ENCODE measurements around the gene CMTR2. TPM values are rescaled to one million over a fixed set of nuclear protein-coding genes. Genes with fewer than 3 reads are reported as not detected.
A peak's percentile ranks its signal among the peaks of the same experiment; 100 is the strongest.
"Not testable (repeated sequence)": the region's sequence is repeated elsewhere in the genome, so short reads cannot be mapped to it uniquely, and the experiment has no call there.

Gene CMTR2, protein sequence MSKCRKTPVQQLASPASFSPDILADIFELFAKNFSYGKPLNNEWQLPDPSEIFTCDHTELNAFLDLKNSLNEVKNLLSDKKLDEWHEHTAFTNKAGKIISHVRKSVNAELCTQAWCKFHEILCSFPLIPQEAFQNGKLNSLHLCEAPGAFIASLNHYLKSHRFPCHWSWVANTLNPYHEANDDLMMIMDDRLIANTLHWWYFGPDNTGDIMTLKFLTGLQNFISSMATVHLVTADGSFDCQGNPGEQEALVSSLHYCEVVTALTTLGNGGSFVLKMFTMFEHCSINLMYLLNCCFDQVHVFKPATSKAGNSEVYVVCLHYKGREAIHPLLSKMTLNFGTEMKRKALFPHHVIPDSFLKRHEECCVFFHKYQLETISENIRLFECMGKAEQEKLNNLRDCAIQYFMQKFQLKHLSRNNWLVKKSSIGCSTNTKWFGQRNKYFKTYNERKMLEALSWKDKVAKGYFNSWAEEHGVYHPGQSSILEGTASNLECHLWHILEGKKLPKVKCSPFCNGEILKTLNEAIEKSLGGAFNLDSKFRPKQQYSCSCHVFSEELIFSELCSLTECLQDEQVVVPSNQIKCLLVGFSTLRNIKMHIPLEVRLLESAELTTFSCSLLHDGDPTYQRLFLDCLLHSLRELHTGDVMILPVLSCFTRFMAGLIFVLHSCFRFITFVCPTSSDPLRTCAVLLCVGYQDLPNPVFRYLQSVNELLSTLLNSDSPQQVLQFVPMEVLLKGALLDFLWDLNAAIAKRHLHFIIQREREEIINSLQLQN
- total RNA-seq: 13.6 and 17.5 TPM in 2 replicates

DNA sequence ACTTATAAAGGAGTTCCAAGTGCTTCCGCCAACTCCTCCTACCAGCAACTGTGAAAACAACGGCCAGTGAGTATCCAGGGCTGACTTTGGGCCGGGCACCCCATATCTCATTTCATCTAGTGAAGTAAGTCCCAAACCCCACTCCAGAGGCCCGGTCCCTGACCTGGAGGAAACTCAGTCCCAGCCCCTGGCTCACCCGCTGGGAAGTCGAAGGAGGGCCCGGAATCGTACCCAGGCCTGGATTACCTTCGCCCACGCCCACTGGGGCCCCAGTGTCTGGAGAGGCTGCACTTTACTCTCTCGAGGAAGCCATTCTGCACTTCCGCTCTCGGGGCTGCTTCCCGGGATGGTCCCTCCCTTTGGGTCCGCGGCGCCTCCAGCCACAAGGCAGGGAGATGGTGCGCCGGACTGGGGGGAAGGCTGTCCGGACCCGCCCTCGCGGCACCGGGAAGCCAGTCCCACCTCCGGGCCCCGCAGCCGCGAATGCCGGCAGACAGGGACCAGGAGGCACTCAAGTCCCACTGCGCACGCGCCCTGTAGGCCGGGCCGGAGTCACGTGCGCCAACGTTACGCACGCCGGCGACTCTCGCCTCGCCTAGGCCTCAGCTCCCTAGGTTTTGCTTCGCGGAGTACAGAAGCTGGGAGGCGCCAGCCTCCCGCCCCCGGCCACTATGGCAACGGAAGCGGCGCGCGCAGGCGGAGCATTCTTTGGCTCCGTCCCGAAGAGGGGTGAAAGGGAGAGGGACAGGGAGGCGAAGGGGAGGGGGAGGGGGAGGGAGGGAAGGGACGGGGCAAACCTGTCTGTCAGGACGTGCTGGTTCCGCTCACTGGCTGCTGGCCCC, at the start of gene CMTR2:
TSS of gene CMTR2 (minus strand) at position 513 of the 842 bp plus-strand sequence. CDS start 3,482 bp downstream, outside the sequence.
- DNase-seq (ENCODE audit: extremely low read depth, low read depth, low spot score): peak; percentile 56

DNA sequence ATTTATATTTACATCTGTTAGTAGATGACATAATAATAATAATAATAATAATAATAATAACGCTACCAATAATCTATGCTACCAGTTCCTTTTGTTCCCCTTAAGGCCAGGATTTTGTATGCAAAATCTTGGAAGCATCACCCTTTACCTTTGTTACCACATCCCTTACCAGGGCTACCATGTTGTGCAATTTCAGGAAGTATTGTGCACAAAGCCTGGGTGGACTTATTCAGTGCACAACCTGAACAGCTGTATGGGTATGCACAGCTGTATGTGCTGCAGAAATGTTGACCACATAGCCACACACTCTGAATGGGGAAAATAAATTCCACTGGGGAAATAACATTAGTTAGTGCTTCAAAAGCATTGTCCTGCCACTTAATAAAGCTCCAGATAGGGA, 49.4 kb upstream of the CMTR2 start:
- no peak for DNase-seq (ENCODE audit: extremely low read depth, low read depth, low spot score)

DNA sequence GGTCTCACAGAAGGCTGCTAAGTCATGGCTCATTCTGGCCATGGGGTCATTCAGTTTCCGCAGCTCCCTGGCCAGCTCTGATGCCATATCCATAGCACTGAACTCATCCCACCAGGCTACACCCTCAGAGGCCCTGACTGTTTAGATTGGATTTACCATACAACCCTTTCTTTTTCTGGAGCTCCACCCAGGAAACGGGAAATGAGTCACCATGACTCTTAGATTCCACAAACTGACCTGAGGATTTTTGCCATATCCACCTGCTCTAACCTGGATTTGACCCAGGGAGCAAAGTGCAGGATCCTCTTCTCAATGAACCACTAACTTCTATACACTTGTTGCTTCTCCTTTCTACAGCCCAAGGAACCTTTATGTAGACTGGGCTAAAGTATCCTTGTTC, 49.0 kb upstream of the CMTR2 start:
- no peak for DNase-seq (ENCODE audit: extremely low read depth, low read depth, low spot score)

- no peak for DNase-seq (ENCODE audit: extremely low read depth, low read depth, low spot score)
Observed at GRCh38 chr16:71337631-71338030, 48.4 kb upstream of the CMTR2 start.

- no peak for DNase-seq (ENCODE audit: extremely low read depth, low read depth, low spot score)
Observed at GRCh38 chr16:71328151-71328550, 38.9 kb upstream of the CMTR2 start.

DNA sequence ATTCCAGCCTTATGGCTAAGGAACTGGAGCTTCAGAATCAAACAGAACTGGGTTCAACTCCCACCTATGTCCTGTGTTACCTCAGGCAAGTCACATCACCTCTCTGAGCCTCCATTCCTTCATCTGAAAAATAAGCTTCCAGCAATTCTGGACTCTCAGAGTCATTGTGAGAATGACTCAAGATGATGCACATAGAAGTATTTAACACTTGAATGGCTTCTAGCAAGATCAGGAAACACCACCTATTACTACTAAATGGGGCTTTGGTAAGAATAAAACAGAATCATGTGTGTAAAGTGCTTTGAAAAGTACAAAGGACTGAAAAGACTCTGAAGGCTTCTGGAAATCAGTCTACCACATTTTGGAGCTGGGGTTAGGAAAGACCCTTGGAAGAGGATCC, 38.5 kb upstream of the CMTR2 start:
- no peak for DNase-seq (ENCODE audit: extremely low read depth, low read depth, low spot score)

DNA sequence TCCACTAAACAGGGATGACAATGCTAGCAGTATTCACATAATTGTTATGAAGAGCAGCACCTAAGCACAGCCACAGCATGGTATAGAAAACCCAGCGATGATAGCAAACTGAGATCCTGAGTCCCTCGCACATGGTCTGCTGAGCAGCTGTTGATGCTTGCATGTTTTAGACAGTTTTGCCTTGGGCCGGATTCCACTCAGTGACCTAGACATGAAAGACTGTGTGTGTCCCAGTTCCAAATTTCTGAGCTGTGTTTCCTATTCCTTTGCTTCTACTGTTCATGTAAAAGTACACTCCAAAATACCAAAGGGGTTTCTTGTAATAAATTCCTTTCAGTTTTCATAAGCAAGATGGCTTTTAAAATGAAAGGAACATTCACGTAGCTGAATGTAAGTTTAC, 30.8 kb upstream of the CMTR2 start:
- DNase-seq (ENCODE audit: extremely low read depth, low read depth, low spot score): no peak

DNA sequence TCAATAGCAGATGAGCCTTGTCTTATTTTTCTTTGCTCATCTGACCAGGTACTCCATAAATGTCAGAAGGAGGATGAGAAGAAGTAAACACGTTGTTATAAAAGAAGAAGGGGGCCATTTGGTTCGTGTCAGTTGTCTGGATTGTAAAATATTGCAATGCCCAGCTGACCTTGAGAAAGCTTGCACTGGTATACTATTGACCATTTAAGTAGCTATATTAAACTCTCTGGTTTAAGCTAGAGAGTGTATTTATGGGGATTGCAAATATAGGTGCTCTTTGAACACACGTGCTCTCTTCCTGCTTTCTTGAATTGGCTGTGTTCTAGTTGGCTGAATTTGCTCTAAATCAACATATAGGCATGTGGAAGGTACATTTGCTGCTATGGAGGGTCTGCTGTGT, 26.1 kb upstream of the CMTR2 start:
- DNase-seq (ENCODE audit: extremely low read depth, low read depth, low spot score): no peak

DNA sequence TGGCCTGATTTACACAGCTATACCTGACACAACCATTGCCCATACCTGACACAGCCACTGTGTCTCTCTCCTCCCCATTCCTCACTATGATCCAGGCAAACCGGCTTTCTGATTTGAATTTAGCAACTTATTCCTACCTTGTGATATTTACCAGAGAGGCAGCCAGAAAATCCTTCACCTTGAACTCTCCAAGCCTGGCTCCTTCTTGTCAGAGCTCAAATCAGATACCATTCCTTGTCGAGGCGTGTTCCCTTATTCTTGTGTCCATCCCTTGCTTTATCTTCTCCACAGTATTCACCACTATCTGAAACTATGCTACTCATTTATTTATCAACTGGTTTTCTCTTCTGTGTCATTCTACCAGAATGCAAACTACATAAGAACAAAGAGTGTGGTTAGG, 24.4 kb upstream of the CMTR2 start:
- not testable (repeated sequence) for DNase-seq (ENCODE audit: extremely low read depth, low read depth, low spot score)

DNA sequence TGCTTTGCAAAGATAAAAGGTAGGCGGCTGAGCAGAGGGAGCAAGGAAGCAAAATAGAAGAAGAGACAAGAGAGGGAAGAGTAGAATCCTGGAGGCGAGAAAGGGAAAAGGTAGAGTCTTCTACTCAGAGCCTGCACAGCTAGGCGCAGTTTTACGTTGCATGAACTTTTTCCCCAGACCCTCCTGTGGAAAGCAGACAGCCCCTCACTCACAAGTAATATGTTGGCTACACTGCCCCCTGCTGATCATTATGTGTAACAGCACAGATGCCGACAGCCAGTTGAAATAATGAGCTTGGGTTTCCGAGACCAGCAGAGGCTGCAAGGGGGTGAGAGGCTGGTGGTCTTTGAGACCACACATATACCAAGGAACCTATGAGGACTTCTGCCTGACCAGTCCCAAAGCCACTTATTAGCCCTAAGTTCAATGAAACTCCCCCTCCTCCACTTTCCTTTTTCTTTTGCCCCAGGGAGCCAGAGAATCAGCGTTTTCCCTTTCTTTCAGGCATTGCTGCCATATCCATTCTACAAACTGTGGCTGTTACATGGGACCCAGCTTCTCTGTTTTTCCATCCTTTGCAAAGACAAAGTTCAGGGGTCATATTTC, 22.5 kb upstream of the CMTR2 start:
- no peak for DNase-seq (ENCODE audit: extremely low read depth, low read depth, low spot score)

DNA sequence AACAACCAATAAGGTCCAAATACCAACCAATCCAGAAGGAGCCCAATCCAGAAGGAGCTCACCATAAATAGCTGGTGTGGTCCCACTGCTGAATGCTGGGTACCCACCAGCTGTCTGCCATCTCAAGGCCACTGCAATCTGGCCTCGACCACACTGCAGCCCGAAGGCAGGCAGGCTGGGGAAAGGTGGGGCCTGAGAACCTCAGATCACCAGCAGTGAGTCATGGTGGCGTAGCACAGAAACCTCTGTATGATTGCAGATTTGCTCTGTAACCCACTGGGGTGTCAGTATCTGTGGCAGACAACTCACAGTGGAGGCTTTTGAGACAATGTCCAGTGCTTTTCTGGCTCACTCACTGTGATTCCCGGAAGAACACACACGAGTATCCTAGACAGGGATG, 14.7 kb upstream of the CMTR2 start:
- no peak for DNase-seq (ENCODE audit: extremely low read depth, low read depth, low spot score)

DNA sequence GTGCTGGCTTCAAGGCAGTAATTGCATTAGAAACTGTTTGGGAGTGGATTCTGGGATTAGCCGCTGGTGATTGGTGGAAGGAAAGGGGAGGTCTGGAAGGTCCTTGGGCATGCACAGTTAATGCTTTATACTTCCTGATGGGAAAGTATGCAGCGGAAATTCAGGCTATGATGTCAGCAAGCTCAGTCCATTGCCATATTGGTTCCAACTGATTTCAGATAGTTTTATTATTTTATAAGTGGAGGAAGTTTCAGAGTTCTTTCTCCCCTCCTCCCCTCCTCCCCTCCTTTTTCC, 8.1 kb upstream of the CMTR2 start:
- DNase-seq (ENCODE audit: extremely low read depth, low read depth, low spot score): no peak

DNA sequence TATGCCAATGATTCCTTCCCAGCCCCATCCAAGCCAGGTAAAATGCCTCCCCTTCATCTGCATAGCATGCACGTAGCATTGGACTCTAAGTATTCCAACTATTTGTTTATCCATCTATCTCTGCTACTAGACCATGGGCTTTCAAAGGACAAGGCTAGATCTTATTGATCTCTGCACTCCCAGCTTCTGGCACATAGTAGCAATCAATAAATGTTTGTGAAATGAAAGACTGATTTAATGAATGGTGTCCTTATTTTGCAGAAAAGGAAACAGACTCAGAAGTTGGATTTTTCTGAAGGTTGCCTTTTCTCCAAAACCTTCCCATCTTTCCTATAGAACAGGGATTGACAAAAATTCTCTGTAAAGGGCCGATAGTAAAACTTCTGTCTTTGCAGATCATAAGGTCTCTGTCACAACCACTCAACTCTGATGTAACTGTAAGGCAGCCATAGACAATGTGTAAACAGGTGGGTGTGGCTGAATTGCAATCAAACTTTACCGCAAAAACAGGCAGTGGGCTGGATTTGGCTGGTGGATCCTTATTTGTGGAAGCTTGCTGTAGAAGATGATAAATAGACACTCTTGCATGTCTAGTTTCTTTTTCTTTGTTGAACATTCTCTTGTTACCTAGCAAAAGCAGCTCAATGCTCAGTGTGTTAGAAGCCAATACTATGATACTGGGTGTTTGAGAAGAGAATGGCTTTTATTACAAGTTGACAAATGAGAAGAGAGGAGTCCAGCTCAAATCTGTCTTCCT, 7.6 kb upstream of the CMTR2 start:
- DNase-seq (ENCODE audit: extremely low read depth, low read depth, low spot score): no peak

DNA sequence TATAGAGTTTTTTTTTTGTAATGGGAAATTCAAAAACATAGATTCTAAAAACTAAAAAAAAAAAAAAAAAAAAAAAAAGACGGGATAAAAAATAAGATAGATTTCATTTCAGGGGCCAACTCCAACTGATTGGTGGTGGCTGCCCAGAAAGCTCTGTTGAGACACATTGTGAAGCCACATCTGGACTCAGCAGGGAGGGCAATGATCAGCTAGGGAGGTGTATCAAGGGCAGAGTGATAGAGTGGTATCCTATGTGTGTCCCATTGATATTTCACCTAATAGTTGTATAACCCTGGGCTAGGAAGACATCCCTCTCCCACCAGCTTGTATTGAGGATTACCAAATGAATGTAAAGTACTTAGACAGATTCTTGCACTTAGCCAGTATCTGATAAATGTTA, 6.7 kb upstream of the CMTR2 start:
- no peak for DNase-seq (ENCODE audit: extremely low read depth, low read depth, low spot score)

DNA sequence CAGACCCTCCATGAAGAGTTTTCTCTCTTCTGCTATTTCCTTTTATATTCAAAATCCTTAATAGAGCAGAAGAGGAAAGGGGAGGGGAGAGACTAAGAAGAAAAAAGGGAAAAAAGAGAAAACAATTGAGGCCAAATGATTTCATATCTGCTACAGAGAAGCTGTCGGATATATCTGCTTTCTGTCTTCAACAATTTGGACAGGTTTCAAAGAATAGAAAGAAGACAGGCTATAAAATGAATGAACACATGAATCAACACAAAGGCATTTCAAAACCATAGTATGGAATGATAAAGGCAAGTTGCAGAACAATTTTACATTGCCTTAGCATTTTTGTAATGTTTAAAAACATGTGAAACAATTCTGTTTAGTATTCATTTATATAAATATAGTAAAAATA, 4.7 kb upstream of the CMTR2 start:
- DNase-seq (ENCODE audit: extremely low read depth, low read depth, low spot score): no peak

- DNase-seq (ENCODE audit: extremely low read depth, low read depth, low spot score): not testable (repeated sequence)
Observed at GRCh38 chr16:71292095-71292494, 2.9 kb upstream of the CMTR2 start.

- DNase-seq (ENCODE audit: extremely low read depth, low read depth, low spot score): no peak
Observed at GRCh38 chr16:71289732-71290062, 495 bp upstream of the CMTR2 start.

- DNase-seq (ENCODE audit: extremely low read depth, low read depth, low spot score): no peak
Observed at GRCh38 chr16:71288570-71288889, 672 bp downstream of the CMTR2 start.

DNA sequence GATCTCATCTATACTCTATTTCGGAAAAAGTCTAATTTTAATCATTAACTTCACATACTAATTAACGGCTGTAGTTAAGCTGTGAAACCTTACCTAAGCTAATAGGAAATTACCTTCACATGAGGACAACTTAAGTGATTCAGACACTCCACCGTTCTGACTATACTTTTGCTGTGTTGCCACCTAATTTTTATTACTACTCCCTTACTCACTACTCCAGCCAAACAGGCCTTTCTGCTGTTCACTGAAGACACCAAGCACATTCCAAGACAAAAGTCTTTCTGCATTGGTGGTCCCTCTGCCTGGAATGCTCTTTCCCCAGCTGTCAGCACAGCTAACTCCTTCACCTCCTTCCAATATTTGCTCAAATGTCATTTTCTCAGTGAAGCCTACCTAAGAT, 1.3 kb downstream of the CMTR2 start:
- DNase-seq (ENCODE audit: extremely low read depth, low read depth, low spot score): no peak

DNA sequence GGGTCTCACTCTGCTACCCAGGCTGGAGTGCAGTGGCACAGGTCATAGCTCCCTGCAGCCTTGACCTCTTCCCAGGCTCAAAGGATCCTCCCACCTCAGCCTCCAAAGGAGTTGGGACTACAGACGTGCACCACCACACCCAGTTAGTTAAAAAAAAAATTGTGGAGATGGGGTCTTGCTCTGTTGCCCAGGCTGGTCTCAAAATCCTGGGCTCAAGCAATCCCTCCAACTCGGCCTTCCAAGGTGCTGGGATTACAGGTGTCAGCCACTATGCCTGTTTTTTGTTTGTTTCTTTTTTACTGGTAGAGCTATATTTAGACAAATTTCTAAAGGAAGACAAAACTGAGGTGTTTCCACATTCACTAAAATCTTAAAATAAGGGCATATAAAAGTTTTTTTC, 1.7 kb downstream of the CMTR2 start:
- DNase-seq (ENCODE audit: extremely low read depth, low read depth, low spot score): no peak

GRCh38 chr16:71283612-71284011, 5.6 kb downstream of the CMTR2 start:
- no peak for DNase-seq (ENCODE audit: extremely low read depth, low read depth, low spot score)

Measured in glomerular endothelial cell (primary cell).